ENCODE results near the gene POU2F2.
A peak's percentile ranks its signal among the peaks of the same experiment; 100 is the strongest.

Gene POU2F2

DNA sequence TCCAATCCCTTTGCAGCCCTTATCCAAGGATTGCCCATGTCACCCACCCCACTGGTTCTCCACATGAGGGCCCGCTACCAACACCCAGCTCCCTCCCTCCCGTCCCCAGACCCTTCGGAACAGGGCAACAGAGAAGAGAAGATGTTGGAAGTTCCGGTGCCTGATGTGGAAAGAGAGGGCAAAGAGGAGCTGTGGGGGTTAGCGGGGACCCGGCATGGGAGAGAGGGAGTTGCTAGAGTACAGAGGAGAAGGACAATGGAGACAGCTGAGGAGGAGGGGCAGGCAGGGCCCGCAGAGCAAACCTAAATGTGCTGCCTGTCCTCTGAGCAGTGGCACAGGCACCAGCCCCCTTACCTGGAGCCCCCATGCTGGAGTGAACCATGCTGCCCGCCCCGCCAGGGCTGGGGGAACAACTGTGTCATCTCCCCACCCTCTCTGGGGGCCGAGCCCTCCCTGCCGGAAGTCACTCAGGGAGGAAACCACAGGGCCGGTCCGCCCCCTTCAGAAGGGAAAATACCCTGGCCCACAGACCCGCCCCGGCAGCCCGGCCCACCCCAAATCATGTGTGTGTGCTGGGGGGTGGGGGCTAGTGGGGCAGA lies at the start of gene POU2F2:
Gene POU2F2, minus strand, starts transcription at position 417 of the 599 bp plus-strand sequence. Its CDS starts 35 bp downstream, at position 382.
- DNase-seq = peak; percentile 87

DNA sequence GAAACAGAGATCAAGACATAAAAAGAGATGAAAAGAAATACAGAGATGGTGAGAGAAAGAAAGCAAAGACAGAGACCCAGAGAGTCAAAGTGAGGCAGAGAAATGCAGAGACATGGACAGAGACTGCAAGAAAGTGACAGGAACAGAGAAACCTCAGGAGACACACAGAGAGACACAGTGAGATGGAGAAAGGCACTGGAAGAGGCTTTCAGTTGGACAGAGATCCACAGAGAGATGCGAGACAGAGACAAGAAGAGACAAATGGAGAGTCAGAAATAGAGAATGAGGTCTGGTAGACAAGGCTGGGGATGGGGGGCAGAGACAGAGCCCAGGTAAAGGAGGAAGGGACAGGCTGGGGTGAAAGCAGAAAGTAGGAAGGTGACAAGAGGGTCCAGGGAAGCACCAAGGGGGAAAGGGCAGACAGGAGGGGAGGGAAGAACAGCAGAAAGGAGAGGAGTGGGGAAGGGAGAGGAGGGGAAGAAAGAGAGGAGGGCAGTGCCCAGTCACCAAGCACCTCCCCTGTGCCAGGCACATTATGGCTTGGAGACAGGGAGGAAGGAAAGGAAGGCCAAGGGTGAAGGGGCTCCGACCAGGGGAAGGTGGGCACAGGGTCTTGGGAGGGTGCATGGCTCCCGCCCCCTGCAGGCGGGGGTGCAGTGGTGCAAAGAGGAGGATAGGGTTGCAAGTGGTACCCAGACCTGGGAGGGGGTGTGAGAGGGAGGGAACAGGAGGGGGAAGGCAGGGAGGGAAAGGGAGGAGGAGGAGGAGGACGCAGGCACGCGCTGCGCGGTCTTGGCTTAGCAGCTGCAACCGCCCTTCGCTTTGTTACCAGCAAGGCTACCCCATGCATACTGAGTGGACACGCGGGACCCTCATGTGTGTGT lies 46.8 kb upstream of the POU2F2 start:
- DNase-seq = peak; percentile 27

DNA sequence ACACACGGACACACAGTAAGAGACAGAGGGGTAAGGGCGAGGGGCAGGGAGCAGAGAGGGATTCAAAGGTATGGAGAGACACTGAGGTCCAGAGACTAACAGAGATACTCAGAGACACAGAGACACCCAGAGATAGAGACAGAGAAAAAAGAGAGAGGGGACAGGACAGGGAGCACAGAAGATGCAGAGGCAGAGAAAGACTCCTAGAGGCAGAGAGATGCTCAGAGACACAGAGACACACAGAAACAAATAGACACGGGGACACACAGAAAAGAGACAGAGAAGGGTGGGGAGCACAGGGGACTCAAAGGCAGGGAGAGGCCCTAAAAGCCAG lies 45.4 kb upstream of the POU2F2 start:
- no peak for DNase-seq

DNA sequence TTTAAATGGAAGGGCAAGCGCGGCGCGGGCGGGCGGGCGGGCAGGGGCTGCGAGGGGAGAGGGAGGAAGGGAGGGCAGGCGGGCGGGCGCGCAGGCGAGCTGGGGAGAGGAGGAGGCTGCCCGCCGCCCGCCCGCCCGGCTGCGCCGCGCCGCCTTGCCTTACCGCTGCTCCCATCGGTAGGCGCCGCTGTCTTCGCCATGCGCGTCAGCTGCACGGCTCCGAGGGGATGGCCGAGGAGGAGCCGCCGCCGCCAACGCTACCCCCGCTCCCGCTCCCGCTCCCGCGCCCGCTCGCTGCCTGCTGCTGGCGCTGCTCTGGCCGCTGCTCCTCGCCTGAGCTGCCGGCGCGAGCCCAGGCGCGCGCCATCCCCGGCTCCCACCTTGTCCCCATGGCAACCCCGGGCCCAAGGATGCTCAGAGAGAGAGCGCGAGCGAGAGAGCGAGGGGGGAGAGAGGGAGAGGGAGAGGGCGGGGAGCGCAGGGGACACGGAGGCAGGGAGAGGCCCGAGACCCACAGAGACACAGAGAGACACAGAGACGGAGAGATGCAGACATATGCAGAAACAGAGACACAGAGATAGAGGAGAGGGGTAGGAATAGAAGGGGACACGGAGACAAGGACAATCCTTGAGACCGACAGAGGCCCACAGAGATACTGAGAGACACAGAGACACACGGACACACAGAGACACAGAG lies 44.9 kb upstream of the POU2F2 start:
- peak; percentile 79 for DNase-seq

DNA sequence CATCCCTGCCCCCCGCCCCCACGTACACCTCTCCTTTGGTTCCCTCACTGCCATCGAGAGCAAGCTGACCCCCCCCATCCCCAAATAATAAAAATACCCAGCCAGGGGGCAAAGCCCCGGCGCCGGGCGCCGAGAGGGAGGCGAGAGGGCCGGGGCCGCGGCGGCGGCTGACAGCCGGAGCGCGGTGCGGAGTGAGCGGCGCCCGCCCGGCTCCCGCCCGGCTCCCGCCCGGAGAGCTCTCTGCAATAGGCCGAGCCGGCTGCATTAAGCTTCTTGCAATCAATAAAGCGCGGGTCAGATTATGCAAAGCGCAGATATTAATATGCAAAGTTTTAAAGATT lies 44.4 kb upstream of the POU2F2 start:
- no peak for DNase-seq

DNA sequence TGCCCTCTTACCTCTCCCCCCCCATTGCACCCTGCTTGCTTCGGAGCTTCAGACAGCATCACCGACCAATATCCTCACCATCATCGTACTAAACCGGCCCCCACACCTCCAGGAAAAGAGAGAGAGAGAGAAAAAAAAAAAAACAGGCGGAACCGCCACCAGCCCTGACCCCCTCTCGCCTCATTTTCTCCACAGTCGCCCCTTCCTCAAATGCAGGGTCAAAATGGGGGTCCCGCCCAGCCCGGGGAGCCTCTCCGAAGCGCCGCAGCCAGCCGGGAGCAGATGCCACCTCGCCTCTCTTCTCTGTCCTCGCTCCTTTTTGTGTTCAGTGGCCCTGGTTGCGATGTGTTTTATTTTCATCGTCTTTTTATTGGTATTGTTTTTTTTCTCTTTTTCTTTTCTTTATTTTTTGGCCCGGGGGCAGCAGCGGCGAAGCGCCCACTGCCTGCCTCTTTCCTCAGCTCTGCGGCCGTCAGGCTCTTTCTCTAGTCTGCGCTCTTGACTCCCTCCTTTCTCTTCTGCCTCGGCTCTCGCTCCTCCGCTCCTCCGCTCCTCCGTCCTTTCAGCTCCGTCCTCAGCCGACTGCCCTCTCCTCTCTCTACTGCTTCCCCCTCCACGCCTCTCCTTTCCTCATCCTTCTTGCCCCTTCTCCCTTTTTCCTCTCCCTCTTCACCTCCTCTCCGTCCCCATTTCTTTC lies 43.9 kb upstream of the POU2F2 start:
- DNase-seq = no peak

DNA sequence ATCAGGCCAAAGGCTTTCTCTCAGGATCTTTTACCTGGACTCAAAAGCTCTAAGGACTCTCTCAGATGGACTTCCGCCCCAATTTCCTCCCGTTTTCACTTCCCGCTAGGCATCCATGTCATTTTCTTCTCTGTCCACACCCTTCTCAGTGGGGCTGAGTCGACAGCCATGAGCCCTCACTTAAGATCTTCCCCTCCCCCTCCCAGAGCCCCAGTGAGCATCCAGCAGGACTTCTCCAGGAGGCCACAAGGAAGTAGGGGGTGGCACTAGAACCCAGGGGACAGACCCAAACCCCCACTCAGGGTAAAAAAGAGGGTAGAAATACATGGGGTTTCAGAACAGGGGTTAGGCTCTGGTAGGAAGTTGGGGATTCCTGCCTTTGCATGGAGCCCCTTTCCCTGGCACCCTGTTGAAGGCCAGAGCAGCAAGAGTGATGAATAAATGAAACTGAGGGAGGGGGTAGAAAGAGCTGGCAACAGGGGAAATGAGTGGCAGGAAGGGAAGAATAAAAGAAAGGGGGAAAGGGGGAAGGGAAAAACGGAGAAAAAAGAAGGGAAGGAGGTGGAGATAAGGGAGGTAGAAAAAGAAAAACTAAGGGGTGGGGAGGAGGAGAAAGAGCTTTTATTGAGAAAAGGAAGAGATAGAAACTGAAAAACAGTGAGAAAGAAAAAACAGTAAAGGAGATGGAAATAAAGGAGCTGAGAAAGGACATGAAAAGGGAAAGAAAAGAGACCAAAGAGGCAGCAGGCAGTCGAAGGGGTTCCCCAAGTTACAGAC lies 42.9 kb upstream of the POU2F2 start:
- no peak for DNase-seq

DNA sequence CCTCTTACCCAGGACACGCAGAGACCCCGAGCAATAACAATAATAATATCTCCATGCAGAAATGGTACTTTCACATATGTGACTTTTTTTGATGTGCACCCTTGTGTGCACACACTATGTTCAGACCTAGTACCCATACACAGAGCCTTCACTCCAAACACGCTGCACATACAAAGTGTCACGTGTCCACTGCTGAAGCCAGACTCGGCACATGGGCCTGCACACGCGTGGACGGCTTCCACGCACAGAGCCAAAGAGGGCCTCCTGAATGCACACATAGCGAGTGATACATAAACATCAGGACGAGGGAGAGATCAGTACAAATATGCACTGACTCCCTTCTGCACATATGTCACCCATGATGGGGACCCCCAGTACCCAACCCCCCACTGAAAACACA lies 41.9 kb upstream of the POU2F2 start:
- no peak for DNase-seq

DNA sequence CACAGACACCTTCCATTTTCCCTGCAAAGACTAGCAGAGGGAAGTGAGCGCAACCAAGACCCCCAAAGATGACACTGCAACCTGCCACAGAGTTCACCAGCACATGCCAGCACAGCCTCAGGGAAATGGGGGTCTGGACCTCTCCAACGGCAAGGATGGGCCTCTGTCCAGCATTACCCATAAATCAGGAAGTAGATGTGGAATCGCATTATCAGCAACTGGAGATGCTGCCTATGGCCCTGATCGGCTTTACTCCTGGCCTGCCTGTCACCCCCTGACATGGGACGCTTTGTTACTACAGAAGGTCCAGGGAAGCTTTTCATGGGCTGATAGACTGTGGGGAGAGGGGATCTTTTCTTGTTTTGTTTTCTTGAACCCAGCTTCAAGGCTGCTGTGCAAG lies 41.4 kb upstream of the POU2F2 start:
- DNase-seq = no peak

DNA sequence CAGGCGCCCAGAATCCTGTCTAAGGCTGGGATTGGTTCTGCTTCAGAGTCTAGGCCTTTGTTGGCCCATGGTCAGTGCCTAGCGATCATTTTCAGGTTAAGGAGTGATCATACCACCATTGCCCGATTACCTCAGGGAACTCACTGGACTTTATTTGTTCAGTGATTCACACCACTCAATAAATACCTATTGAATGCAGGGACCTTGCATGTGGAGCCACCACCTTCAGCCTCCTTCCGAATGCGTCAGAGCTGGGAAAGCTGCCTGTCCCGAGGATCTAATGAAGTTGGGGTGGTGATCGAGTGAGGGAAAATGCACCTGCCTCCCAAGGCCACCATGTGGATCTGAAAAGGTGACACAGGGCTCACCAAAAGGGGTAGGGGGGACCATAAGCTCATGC lies 40.0 kb upstream of the POU2F2 start:
- no peak for DNase-seq

DNA sequence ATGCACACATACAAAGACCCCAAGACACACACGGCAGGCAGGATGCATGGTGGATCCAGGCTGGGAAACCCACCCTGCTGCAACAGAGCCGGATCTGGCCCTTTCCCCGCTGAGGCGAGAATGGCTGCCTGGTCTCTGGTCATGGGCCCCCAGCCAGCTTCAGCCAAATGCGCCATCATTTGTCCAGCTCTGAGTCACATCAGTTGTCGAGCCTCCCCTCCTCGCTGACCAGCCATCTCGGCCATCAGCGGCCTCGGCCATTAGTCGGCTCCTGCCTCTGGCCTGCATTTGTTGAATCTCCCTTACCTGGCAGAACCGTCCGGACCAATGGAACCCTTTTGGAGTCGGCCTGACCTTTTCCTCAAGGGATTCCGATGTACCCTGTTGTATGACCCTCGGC lies 38.5 kb upstream of the POU2F2 start:
- no peak for DNase-seq

DNA sequence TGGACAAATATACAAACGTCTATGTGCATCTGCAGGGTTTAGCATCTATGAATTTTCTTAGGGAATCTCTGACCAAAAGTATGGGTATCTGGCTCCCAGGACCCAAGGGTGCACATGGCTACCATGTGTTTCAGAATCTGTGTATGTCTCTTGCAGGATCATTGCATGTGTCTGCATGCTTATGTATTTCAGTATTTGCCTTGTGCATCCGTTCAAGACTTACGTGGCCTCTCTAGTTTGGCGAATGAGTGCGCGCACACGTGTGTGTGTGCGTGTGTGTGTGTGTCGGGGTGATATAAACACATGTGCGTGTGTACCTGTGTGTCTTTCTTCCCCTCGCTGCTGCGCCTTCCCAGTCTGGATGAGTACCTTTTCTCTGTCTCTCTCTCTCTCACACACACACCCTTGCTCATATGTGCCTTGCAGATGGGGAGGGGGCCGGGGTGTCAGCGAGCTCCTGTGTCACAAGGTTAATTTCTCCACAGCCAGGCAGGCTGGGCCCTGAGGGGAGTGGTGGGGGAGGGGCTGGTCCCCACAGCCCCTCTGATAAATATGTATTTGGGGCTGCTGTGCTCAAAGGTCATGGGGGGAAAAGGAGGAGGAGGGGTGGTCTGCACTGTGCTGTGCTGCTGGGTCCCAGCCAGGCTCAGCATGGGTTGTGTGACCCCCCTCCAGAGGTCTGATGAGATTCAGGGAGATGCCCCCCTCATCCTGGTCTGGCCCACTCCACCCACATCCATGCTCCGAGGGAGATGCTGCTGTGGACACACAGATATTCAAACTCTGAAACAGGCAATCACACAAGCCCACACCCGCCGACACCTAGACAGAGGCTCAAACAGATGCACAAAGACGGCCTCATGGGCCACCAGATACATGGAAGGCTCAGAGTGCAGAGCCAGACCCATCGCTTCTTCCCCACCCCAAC lies 37.5 kb upstream of the POU2F2 start:
- DNase-seq = no peak

DNA sequence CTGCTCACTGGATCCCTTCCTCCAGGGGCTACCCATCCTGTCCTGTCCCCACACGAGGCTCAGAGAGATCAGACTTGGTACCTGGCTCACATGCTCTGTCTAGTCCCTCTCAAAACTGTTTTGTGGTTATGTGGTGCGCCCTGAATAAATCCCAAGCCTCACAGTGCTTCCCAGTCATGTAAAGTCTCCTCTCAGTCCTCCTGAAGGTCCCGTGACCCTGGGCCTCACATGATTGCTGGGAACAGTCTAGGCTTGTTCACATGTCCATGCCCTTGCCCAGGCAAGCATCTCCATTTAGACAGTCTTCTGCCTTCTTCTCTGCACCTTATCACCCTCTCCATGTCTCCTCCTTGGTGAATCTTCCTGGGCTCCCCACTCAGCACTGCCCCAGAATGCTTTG lies 36.0 kb upstream of the POU2F2 start:
- no peak for DNase-seq

DNA sequence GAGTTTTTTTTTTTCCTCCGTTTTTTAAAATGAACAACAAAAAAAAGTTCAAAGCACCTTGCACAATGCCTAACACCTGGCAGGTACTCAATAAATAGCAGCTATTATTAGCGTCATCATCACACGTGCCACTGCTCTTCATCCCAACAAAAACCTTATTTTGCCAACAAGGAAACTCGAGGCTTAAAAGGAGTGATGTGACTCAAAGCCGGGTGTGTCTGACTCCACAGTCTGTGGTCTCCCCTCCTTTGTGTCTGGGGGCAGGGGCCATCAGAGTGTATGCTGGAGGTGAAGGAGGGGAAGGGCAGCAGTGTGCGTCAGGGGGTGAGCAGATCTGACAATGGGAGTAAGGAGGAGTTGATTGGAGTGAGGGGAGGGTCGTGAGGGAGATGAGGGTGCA lies 34.1 kb upstream of the POU2F2 start:
- no peak for DNase-seq

DNA sequence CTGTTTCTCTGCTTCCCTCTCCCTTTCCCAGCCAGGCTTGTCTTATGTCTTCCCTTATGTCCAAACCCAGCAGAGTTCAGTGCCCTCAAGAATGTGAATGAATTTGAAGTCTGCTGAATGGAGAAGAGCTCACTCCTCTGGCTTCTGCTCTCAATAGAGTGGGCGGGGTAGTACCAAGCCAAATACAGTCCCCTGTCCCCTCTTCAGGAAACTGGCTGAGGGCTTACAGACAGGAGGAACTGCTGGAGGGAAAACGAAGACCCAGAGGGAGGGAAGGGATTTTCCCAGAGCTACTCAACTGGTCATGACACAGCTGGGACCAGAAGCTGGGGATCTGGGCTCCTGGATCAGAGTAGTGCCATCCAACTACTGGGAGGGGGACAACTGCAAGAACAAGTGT lies 32.9 kb upstream of the POU2F2 start:
- DNase-seq = no peak

DNA sequence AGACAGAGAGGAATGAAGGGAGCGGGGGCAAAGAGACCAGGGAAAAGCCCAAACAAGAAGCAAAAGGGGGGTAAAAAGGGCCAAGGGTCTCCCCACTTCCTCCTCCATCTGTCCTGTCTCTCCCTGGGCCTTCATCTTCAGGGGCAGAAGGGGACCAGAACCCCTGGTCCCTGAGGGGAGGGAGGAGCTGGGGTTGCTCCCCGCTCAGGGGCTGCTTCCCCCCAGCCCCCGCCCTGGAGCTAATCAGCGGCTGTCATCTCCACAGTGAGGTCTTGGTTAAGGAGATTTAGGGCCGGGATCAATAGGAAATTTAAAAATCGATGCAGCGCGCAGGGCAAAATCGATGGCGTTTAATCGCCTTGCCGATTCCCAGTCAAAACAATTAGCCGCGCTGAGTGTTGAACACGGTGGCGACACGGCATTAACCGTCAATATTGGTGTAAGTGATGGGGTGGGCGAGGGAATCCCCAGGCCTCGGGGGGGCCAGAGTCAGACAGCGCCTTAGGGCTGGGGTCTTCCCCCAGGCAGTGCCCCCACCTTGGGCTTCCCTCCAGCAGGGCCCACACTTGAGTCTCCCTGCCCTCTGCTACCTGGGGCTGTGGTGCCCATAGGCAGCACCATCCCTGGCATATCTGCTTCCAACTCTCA lies 29.5 kb upstream of the POU2F2 start:
- no peak for DNase-seq

DNA sequence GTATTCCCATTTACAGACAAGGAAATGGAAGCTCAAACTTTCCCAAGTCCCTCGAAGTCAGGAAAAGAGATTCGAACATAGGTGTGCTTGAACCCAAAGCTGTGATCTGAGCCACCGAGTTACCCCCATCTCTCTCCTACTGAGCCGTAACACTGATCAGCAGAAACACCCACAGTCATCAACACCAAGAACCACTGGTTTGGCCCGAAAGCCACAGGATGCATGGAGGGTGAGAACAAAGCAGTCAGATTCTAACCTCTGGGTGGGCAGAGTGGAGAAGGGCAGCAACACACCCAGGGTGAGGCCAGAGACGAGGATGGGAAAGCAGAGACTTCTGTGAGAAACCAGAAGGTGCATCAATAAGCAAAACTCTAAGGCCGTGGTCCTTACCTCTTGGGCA lies 27.7 kb upstream of the POU2F2 start:
- DNase-seq = no peak

DNA sequence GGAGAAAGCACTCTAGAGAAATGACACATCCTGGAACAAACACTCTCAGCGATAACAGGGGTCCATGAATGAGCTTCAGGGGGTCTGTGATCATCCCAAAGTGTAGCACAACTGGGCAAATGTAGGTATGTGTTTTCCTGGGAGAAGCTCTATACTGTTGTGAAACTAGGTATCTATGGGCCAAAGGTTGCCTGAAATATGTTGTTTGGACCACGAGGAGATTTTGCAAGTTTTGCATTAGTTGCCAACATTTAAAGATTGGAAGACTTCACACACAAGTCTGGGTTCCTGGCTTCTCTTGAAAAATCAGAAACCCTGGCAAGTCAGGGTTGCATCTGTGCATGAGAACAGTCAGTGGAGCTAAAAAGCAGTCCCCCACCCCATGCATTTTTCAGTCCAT lies 26.7 kb upstream of the POU2F2 start:
- DNase-seq = no peak

DNA sequence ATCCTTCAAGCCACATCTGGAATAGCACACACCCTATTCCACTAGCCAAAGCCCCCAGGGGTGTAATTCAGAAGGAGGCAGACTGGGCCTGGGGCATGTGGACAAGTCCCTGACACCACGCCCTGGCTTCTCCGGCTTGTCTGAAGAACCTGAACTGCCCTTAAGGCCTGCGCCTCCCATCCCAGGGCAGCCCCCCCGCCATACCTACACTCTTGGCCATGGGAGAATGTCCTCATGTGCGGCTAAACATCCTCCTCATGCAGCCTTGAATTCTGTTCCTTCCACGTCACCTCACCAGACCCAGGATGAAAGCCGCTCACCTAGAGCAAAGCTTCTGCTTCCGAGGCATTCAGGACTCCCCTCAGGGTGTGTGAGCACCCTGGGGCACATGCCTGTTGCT lies 24.3 kb upstream of the POU2F2 start:
- no peak for DNase-seq

DNA sequence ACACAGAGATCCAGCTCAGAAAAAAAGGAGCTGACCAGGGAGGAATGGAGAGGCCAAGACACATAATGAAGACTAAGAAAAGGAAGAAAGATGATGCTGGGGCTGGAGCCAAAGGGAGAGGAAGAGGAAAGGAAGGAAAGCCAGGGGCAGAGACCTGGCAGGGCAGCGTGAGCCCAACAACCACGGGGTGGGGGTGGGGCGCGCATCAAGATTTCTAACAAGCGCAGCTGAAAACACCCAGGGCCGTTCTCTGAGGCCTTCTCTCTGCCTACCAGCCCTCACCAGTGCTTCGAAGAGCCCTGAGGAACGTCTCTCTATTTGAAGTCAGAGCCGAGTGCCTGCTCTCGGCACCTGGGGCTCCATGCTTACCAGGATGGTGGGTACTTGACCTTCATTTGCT lies 23.6 kb upstream of the POU2F2 start:
- DNase-seq = no peak

Data from activated CD4-positive, alpha-beta T cell treated with anti-CD3 and anti-CD28 coated beads, Interleukin-10, Interleukin-2, amounts not matched to agents 100 ng/mL and 50 ng/mL, durations not matched to agents 16 hours and 8 hours (primary cell).